Dendritic cell treated with granulocyte-macrophage colony-stimulating factor and Interleukin-4, amounts not matched to agents 40 ng/mL and 50 ng/mL, for 4 days (primary cell): ENCODE results near the gene UGT3A1.

Source experiments
- H3K27ac Mint-ChIP-seq: one replicate; pipeline ENCODE4 v1.8.0; 2022; ENCODE audit warnings: mild to moderate bottlenecking, mixed read lengths
- H3K27me3 Mint-ChIP-seq: one replicate; pipeline ENCODE4 v1.8.0; 2022; ENCODE audit warnings: mild to moderate bottlenecking, mixed read lengths
- H3K36me3 Mint-ChIP-seq: one replicate; pipeline ENCODE4 v1.8.0; 2022; ENCODE audit warnings: low read depth, mixed read lengths
- H3K4me1 Mint-ChIP-seq: one replicate; pipeline ENCODE4 v1.8.0; 2022; ENCODE audit warnings: low read depth, mixed read lengths
- H3K4me3 Mint-ChIP-seq: one replicate; pipeline ENCODE4 v1.8.0; 2022; ENCODE audit warnings: mild to moderate bottlenecking, moderate library complexity, mixed read lengths
- H3K9me3 Mint-ChIP-seq: one replicate; pipeline ENCODE4 v1.8.0; 2022; ENCODE audit warnings: mixed read lengths
- intact Hi-C: fragments of 100-400 bp; cut with micrococcal nuclease; formaldehyde crosslinking; loops from one replicate; pipeline ENCODE4 v1.15.0; 2022

Gene UGT3A1

DNA sequence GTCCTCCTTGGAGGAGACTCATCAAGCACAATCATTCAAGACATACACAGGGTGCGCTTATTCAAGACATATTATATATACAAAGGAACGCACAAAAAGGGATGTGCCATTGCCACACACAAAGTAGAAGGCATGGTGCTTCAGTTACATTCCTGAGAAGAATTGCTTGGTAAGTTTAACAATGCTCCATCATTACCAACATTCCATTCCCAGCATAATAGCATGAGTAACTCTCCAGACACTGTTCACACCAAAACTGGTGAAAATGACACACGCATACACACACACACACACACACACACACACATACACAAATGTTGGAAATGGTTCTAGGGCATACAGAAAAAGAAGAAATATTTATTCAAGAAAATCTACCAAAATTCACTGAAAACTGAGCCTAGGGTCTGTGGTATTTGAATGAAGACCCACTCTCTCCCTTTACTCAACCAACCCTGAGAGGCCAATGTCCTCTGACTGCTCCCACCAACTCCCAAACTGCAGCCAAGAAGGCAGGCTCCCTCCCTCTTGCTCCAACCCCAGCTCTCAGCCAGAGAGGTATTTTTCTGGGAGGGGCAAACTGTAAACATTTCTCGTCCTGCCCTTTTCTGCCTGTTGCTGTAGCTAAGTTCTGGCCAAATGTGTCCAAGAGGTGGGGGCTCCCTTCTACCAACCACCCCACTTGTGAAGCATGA lies 19.9 kb downstream of the UGT3A1 start:
- Mint-ChIP-seq H3K36me3 (no peaks in the 10 kb centered on the region), H3K4me1 (no peaks in the 10 kb centered on the region), H3K4me3 (no peak overlapping the region), H3K9me3 (peaks cover 8% of the 10 kb centered on the region), H3K27me3 (no peaks in the 10 kb centered on the region), H3K27ac (no peak overlapping the region)
- intact Hi-C loops: no loop called here

DNA sequence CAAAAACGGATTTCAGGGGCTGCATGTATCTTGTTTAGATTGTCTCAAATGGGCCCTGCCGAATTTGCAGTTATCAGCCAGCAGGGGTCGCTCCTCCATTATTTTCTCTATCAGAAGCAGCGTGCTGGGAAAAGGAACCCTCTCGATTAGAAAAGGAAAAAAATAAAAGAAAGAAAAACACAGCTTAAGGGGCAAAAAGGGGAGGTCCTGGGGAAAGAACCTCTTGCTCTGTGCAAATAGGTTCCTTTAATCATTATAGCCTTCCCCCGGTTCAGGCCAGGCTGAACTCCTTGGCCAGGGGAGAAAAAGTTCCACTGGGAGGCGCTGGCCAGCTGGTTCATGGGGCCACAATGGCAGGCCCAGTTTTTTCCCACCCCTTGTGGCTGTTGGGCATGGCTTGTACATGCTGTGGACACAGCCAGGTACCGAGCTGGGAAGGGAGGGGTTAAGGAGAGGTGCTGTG lies 27.8 kb downstream of the UGT3A1 start:
- Mint-ChIP-seq H3K9me3 (no peaks in the 10 kb centered on the region), H3K27me3 (peaks cover 4% of the 10 kb centered on the region), H3K36me3 (no peaks in the 10 kb centered on the region), H3K27ac (no peak overlapping the region), H3K4me3 (no peak overlapping the region), H3K4me1 (no peaks in the 10 kb centered on the region)
- intact Hi-C loops: loop anchor here (10.0 kb wide), 1 partner anchor 131 kb away; no protein-coding TSS in a partner anchor

DNA sequence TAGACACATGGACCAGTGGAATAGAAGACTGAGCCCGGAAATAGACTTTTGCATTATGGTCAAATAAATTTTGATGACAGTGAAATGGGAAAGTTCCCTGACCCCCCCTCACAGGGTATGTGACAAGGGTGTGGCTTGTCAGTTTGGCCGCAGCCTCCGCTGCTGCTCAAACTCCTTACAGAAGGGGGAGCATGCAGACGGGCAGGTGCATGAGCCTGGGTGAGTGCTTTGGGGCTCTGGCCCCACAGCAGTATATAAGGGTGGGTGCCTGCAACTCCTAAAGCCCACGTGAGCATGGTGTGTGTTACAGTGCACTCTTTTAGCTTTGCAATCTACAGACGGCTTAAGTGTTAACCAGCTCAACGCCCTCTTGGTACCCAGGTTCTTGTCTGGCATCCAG lies 30.9 kb downstream of the UGT3A1 start:
- intact Hi-C loops: loop anchor here (10.0 kb wide), 1 partner anchor 134 kb away; no protein-coding TSS in a partner anchor
- no peaks in the 10 kb centered on the region for H3K9me3 Mint-ChIP-seq
- H3K27ac Mint-ChIP-seq: no peak overlapping the region
- H3K4me1 Mint-ChIP-seq: no peaks in the 10 kb centered on the region
- no peaks in the 10 kb centered on the region for H3K36me3 Mint-ChIP-seq
- H3K27me3 Mint-ChIP-seq: peaks cover 4% of the 10 kb centered on the region
- H3K4me3 Mint-ChIP-seq: no peak overlapping the region

DNA sequence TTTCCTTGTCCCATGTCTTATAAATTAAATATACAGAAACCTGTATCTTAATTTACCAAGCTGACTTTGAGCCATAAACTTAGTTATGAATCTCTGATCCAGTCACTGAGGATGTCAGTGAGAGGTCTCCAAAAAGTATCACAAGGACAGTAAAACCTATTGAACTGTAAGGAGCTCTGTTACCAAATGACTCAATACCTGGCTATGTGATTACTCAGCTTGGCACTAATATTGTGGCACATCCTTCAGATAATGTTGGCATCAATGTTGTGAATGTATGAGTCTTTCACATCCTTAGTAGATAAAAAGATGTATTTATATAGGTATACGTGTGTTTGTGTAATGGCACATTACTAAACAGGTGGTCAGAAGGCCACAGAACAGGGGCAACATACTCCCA lies 34.8 kb downstream of the UGT3A1 start:
- no peaks in the 10 kb centered on the region for H3K9me3 Mint-ChIP-seq
- H3K27me3 Mint-ChIP-seq: peaks cover 12% of the 10 kb centered on the region
- H3K36me3 Mint-ChIP-seq: no peaks in the 10 kb centered on the region
- H3K27ac Mint-ChIP-seq: no peak overlapping the region
- no peak overlapping the region for H3K4me3 Mint-ChIP-seq
- intact Hi-C loops: no loop called here
- H3K4me1 Mint-ChIP-seq: no peaks in the 10 kb centered on the region

DNA sequence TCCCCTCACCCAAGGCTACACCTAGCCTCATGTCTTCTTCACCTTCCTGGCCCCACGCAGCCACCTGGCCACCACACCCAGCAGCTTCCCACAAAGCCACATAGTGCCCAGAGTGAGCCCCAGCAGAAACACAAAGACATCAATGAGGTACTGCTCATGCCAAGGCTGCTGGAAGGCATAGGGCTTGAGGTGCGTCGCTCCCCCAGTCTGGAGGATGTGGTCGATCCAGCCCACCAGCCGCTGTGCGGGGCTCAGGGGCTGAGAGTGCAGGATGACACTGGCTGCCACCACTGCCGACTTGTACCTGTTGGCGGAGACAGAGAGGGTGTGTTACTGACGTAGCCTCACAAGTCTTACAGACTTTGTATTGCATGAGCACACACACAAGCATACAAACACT lies 37.0 kb downstream of the UGT3A1 start:
- no peak overlapping the region for H3K27ac Mint-ChIP-seq
- intact Hi-C loops: no loop called here
- H3K27me3 Mint-ChIP-seq: peaks cover 12% of the 10 kb centered on the region
- H3K4me3 Mint-ChIP-seq: no peak overlapping the region
- H3K4me1 Mint-ChIP-seq: no peaks in the 10 kb centered on the region
- no peaks in the 10 kb centered on the region for H3K9me3 Mint-ChIP-seq
- no peaks in the 10 kb centered on the region for H3K36me3 Mint-ChIP-seq

DNA sequence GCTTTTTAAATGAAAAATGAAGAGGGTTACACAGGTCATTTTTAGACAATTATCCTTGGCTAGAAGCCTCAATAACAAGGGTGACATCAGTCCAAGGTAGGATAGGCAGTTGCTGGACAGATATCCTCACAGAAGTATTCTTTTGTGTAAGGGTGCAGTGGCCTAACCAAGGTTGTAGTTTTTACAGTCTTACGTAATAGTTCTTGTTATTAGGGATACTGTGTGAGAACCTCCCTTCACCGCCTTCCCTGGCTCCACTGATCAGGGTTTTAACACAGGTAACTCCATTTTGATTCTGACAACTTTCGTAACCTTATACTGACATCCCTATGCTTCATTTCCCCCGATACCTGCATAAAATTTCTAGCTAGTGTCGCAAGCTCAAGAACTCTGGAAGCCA lies 44.1 kb downstream of the UGT3A1 start:
- Mint-ChIP-seq H3K27ac (no peak overlapping the region), H3K4me3 (no peak overlapping the region), H3K9me3 (no peaks in the 10 kb centered on the region), H3K36me3 (no peaks in the 10 kb centered on the region), H3K27me3 (peaks cover 2% of the 10 kb centered on the region), H3K4me1 (no peaks in the 10 kb centered on the region)
- intact Hi-C loops: no loop called here

DNA sequence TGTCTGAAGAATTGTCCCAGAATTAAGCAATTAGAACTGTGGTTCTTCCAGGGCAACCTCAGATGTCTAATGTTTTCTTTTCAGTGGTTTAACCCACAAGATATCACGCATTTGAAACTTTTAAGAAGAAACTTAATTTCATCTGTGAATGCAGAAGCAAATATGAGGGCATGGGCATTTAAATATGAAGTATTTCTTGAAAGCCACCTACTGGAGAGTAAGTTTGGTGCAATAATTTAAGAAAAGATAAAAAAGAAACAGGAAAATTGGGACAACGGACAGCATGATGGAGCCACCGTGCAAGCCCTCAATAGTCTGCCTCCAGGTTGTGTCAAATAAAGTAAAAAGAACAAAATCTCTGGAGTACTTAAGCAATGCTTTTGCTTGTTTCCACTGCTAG lies 51.6 kb downstream of the UGT3A1 start:
- Mint-ChIP-seq H3K36me3 (no peaks in the 10 kb centered on the region), H3K4me1 (no peaks in the 10 kb centered on the region), H3K9me3 (no peaks in the 10 kb centered on the region), H3K27me3 (no peaks in the 10 kb centered on the region), H3K27ac (no peak overlapping the region), H3K4me3 (no peak overlapping the region)
- intact Hi-C loops: no loop called here

DNA sequence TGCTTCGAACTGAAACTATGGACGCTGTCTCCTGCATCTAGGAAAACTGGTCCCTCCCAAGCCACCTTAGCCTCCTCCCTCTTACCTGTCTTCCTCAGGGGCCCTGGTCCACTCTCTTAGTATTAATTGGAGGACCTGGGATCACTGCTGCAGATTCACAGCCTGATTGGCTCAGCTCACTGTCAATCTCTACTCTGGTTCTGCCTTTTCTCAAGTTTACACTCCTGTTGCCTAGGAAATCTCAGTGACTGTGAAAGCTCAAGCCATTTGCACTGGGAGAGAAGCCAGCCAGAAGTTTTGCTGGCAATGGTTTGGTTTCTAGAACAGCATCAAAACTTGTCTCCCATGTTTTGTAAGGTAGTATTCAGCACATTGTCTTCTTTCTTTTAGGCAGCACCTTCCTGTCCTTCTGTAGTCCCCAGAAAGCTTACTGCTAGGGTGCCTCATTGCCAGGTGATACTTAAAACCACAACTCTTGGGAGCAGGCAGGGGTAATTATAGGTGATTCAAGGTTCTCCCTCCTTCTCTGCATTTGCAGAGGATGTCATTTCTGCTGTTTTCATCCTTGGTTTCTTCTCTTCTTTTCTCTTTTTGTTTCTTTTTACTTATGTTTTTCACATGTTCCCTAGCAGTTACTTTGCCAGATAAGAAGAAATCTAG lies 52.5 kb downstream of the UGT3A1 start, which contains the start of gene CAPSL:
TSS of gene CAPSL (minus strand) at position 55 of the 660 bp plus-strand sequence. CDS start 17,502 bp downstream, outside the sequence.
- H3K36me3 Mint-ChIP-seq: no peaks in the 10 kb centered on the region
- H3K4me3 Mint-ChIP-seq: no peak within 1 kb of the TSS
- intact Hi-C loops: no loop called here
- H3K27ac Mint-ChIP-seq: no peak within 1 kb of the TSS
- H3K9me3 Mint-ChIP-seq: no peaks in the 10 kb centered on the region
- H3K4me1 Mint-ChIP-seq: no peaks in the 10 kb centered on the region
- no peaks in the 10 kb centered on the region for H3K27me3 Mint-ChIP-seq

DNA sequence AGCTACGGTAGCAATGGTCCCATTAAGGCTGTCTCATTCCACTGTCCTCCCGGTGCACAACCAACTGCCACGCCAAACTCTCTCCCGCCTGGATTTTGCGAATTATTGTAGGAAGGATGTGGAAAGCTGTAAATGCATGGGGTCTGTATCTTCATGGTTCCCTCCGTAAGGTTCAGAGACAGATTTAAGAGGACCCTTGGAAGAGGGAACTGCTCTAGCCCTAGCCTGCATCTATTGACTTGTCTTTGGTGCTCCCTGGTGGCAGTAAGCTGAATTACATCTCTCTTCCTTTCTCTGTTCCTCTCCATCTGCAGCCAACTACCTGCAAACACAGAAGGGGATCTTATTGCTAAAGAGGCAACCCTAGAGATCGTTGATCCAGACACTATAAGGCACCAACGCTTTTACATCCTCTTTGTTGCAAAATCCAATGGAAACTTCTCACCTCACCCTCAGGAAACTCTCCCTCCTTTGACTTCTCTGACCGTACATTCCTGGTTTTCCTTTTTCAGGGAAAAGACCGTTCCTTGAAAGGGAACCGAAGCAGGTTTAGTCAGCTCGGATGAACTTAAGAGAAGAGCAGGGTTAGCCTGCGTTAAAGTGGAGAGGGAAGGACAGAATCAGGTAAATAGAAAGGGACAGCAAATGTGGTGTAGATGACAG lies 64.7 kb downstream of the UGT3A1 start:
- H3K27me3 Mint-ChIP-seq: peaks cover 30% of the 10 kb centered on the region
- peaks cover 28% of the 10 kb centered on the region for H3K4me1 Mint-ChIP-seq
- intact Hi-C loops: loop anchor here (1.0 to 10.0 kb wide), 4 partner anchors 275 to 838 kb away; partner anchors contain the start of gene SPEF2
- no peak overlapping the region for H3K27ac Mint-ChIP-seq
- H3K4me3 Mint-ChIP-seq: no peak overlapping the region
- no peaks in the 10 kb centered on the region for H3K36me3 Mint-ChIP-seq
- H3K9me3 Mint-ChIP-seq: no peaks in the 10 kb centered on the region

DNA sequence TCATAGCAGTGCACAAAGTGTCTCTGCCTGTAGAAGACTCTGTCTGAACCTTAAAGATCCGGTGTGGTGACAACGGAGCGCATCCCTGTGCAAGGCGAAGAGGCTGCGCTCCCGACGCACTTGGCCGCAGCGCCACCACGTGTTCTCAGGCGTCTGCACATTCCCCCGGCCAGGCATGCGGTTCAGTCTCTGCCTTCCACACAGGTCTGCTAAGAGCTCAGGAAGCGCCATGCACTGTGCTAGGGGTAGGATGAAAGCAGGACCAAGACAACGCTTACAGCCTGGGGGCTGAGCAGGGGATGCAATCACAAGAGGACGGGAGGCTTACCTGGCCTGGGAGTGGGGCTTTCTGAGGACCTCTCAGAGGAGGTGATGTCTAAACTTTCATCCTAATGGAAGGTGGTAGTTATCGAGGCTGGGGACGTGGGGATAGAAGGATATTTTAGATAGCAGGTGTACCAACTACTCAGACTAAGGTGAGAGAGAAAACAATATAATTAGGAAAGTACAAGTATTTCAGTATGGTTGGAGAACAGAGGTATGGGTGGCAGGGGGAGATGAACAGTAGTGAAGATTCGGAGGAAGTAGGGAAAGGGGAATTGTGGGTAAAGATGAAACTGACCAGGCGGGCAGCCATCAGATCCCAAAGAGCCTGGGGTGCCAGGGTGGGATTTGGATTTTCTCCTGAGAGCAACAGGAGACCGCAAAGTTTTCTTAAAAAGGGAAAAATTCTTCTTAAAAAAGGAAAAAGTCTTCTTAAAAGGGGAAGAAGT lies 66.1 kb downstream of the UGT3A1 start:
- peaks cover 28% of the 10 kb centered on the region for H3K4me1 Mint-ChIP-seq
- peak overlapping the region; percentile 38 for H3K27ac Mint-ChIP-seq
- peaks cover 30% of the 10 kb centered on the region for H3K27me3 Mint-ChIP-seq
- peak overlapping the region; percentile 67 for H3K4me3 Mint-ChIP-seq
- intact Hi-C loops: loop anchor here (1.0 to 10.0 kb wide), 2 partner anchors 148 to 700 kb away; no protein-coding TSS in a partner anchor
- no peaks in the 10 kb centered on the region for H3K36me3 Mint-ChIP-seq
- H3K9me3 Mint-ChIP-seq: no peaks in the 10 kb centered on the region

DNA sequence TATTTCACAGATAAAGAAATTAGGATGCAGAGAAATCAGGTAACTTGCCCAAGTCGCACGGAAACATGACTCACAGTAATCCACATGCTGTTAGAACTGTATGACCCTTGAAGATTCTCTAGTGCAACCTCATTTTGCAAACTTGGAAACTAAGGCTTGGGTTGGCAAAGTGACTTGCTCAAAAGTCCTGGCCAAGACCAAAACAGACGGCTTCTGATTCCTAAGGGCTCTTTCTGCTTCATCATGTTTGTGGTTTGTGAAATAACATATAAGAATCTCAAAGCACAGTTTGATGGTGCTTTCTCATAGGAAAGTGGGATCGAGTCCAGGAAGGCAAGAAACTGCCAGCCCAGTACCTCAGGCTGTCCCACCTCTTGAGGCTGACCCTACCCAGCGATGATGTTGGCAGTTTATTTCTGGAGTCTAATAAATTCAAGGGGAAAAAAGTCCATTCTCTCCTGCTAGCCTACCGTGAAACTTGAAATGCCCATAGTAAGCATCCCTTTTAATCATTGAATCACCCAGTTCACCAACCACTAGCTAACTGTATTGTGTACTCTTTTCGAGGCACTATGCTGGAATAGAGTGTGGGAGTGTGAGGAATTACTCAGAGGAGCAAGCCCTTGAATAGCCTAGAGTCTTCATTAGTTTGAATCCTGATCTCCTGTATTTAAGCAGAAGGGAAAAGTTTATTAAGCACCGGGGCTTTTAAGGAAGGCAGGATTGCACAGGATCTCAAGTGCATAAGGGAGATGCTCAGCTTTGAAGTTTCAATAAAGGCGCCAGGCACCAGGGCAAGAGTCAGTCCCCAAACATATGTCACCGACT lies 66.9 kb downstream of the UGT3A1 start:
- no peak overlapping the region for H3K4me3 Mint-ChIP-seq
- H3K27me3 Mint-ChIP-seq: peaks cover 30% of the 10 kb centered on the region
- intact Hi-C loops: loop anchor here (10.0 kb wide), 1 partner anchor 700 kb away; no protein-coding TSS in a partner anchor
- no peak overlapping the region for H3K27ac Mint-ChIP-seq
- H3K4me1 Mint-ChIP-seq: peaks cover 28% of the 10 kb centered on the region
- H3K36me3 Mint-ChIP-seq: no peaks in the 10 kb centered on the region
- H3K9me3 Mint-ChIP-seq: peaks cover 8% of the 10 kb centered on the region

DNA sequence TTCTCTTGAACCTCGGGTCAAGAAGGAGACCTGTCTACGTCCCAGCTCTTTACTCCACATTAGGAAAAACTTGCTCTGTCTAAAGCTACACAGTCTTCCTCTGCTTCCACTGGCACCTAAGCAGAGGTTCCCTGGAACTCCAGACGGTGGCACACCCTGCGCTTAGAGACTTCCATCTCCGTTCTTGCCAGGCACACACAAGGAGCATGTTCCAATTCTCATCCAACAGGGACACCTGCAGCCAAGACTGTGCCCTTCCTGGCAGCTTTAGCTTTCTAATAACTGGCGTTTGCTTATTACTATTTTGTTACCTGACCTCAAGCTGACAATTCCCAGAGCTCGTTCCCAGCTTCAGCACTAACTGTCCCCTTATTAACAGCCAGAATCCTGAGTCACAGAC lies 68.7 kb downstream of the UGT3A1 start:
- Mint-ChIP-seq H3K27ac (peak overlapping the region; percentile 13), H3K4me3 (no peak overlapping the region), H3K27me3 (peaks cover 30% of the 10 kb centered on the region), H3K36me3 (no peaks in the 10 kb centered on the region), H3K4me1 (peaks cover 28% of the 10 kb centered on the region), H3K9me3 (peaks cover 9% of the 10 kb centered on the region)
- intact Hi-C loops: loop anchor here (10.0 kb wide), 1 partner anchor 698 kb away; no protein-coding TSS in a partner anchor

DNA sequence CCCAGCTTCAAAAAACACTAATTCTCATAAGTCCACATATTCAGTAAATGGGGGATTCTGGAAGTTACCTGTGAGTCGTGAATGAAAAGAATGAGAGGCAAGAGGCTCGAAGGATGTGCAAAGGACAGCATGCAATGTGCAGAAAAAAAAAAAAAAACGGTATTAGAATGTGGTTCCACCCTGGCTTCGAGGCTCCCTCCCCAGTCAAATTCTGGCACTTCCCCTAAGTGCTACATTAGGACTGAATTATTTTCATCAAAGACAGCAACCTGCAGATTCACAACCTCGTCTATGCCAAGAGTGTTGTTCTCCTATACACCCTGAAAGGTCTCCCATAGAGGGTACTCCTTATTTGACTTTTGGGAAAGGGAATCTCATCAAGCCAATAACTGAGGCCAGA lies 69.3 kb downstream of the UGT3A1 start:
- H3K27ac Mint-ChIP-seq: no peak overlapping the region
- peaks cover 28% of the 10 kb centered on the region for H3K4me1 Mint-ChIP-seq
- intact Hi-C loops: loop anchor here (10.0 kb wide), 1 partner anchor 697 kb away; no protein-coding TSS in a partner anchor

More for the DNA sequence above, 69.3 kb downstream of the UGT3A1 start:
- peaks cover 9% of the 10 kb centered on the region for H3K9me3 Mint-ChIP-seq
- no peak overlapping the region for H3K4me3 Mint-ChIP-seq
- H3K36me3 Mint-ChIP-seq: no peaks in the 10 kb centered on the region
- peaks cover 30% of the 10 kb centered on the region for H3K27me3 Mint-ChIP-seq
